ENCODE measurements around the gene UTS2R. TPM values are rescaled to one million over a fixed set of nuclear protein-coding genes. Genes with fewer than 3 reads are reported as not detected.

Gene UTS2R
- polyA plus RNA-seq, 1 of the 3 experiments (the other 2 are of a cell fraction): not detected

- ChIA-PET POLR2A (no interaction called here), CTCF (interaction anchor here (1.0 to 11.3 kb wide), 10 partner anchors 9 to 108 kb away, joined by 3 to 76 read pairs (median 6); partner anchors contain the start of genes HEXD and TEX19)
Observed at GRCh38 chr17:82408938-82409318, 37.4 kb downstream of the UTS2R start.

GRCh38 chr17:82410014-82410716 lies 38.6 kb downstream of the UTS2R start:
- H3K9me3 ChIP-seq: no peaks in the 10 kb centered on the region
- no peak overlapping the region for H3K27ac ChIP-seq (ENCODE audit: low read depth in 2 of 2, low read length in 1 of 2)
- peaks cover 8% of the 10 kb centered on the region; the same call in 1 of the 2 replicates for H3K79me2 ChIP-seq (ENCODE audit: insufficient read depth)
- WGBS (ENCODE audit: low lambda C conversion rate): 91% methylated on average over 11 of the region's 14 CpGs
- ChIA-PET POLR2A (interaction anchor here (0.6 kb wide), 1 partner anchor 12 kb away, joined by 3 read pairs; no protein-coding TSS in a partner anchor), CTCF (interaction anchor here (0.9 to 11.3 kb wide), 10 partner anchors 10 to 110 kb away, joined by 3 to 76 read pairs (median 5); partner anchors contain the start of gene TEX19)
- H3F3A ChIP-seq (replicated peaks; ENCODE audit: insufficient read depth): peaks cover 10% of the 10 kb centered on the region
- no peak overlapping the region for H2AFZ ChIP-seq (ENCODE audit: low read depth)
- TF ChIP-seq CTCF (IDR thresholded peaks at IDR 0.05): no peak
- TF ChIP-seq TAF1 (IDR thresholded peaks at IDR 0.05; ENCODE audit: borderline replicate concordance, low read depth, low read length): no peak
- TF ChIP-seq RFX5 (IDR thresholded peaks at IDR 0.05; ENCODE audit: low read length): no peak
- TF ChIP-seq RCOR1 (IDR thresholded peaks at IDR 0.05; ENCODE audit: low read length): no peak
- H3K27me3 ChIP-seq (ENCODE audit: insufficient read depth): no peaks in the 10 kb centered on the region
- no peak for DNase-seq
- H3K9ac ChIP-seq: no peak overlapping the region
- H3K4me2 ChIP-seq: no peak overlapping the region
- H3K36me3 ChIP-seq (replicated peaks in 1 of 2; ENCODE audit: control insufficient read depth in 1 of 2, insufficient read depth in 2 of 2, low read length in 1 of 2): peaks cover 0 to 1% of the 10 kb centered on the region in 2 experiments
- H3K4me3 ChIP-seq (ENCODE audit: low read depth in 2 of 2, low read length in 1 of 2): no peak overlapping the region
- H3K9me2 ChIP-seq: no peaks in the 10 kb centered on the region
- H4K20me1 ChIP-seq (ENCODE audit: insufficient read depth): peaks cover 33% of the 10 kb centered on the region
- H3K4me1 ChIP-seq (ENCODE audit: control insufficient read depth in 1 of 2, insufficient read depth in 2 of 2, low read depth in 1 of 2, low read length in 1 of 2): peaks cover 0 to 10% of the 10 kb centered on the region in 2 experiments; a peak in 1 of 4 replicates

More at GRCh38 chr17:82408938-82409318, 37.4 kb downstream of the UTS2R start:
- no peak overlapping the region for H3K27ac ChIP-seq (ENCODE audit: low read depth in 2 of 2, low read length in 1 of 2)
- H3K9ac ChIP-seq: no peak overlapping the region
- peaks cover 4% of the 10 kb centered on the region; the same call in 1 of the 2 replicates for H3K79me2 ChIP-seq (ENCODE audit: insufficient read depth)
- H3K27me3 ChIP-seq (ENCODE audit: insufficient read depth): no peaks in the 10 kb centered on the region
- no peaks in the 10 kb centered on the region for H3K9me3 ChIP-seq
- no peak for DNase-seq
- H4K20me1 ChIP-seq (ENCODE audit: insufficient read depth): peaks cover 21% of the 10 kb centered on the region
- TF ChIP-seq JUND (IDR thresholded peaks at IDR 0.05): no peak
- TF ChIP-seq USF1 (IDR thresholded peaks at IDR 0.05; ENCODE audit: borderline replicate concordance, low read depth): no peak
- no peak for TF ChIP-seq RCOR1 (IDR thresholded peaks at IDR 0.05; ENCODE audit: low read length)
- TF ChIP-seq ELF1 (IDR thresholded peaks at IDR 0.05): no peak
- TF ChIP-seq RFX5 (IDR thresholded peaks at IDR 0.05; ENCODE audit: low read length): no peak
- no peak for TF ChIP-seq FOXJ3 (CRISPR knock-in tag; IDR thresholded peaks at IDR 0.05)
- TF ChIP-seq FOSL2 (IDR thresholded peaks at IDR 0.05; ENCODE audit: borderline replicate concordance, low read depth): no peak
- TF ChIP-seq NFIC (IDR thresholded peaks at IDR 0.05; ENCODE audit: borderline replicate concordance): no peak
- TF ChIP-seq RAD21 (IDR thresholded peaks at IDR 0.05; ENCODE audit: low read length): no peak
- TF ChIP-seq CHD2 (IDR thresholded peaks at IDR 0.05; ENCODE audit: low read length, partially characterized antibody): no peak
- no peak for TF ChIP-seq NRF1 (IDR thresholded peaks at IDR 0.05; ENCODE audit: low read depth, low read length)
- no peak for TF ChIP-seq POLR2AphosphoS5 (IDR thresholded peaks at IDR 0.05; ENCODE audit: low read depth, low read length)
- no peak for TF ChIP-seq MEF2A (IDR thresholded peaks at IDR 0.05; ENCODE audit: borderline replicate concordance, low read depth)
- no peak overlapping the region for H3K4me2 ChIP-seq
- H3K4me1 ChIP-seq (ENCODE audit: control insufficient read depth in 1 of 2, insufficient read depth in 2 of 2, low read depth in 1 of 2, low read length in 1 of 2): peaks cover 0 to 10% of the 10 kb centered on the region in 2 experiments; a peak in 1 of 4 replicates
- WGBS (ENCODE audit: low lambda C conversion rate): 95% methylated on average over 21 of the region's 21 CpGs
- H3K4me3 ChIP-seq (ENCODE audit: low read depth in 2 of 2, low read length in 1 of 2): no peak overlapping the region
- H3K36me3 ChIP-seq (replicated peaks in 1 of 2; ENCODE audit: control insufficient read depth in 1 of 2, insufficient read depth in 2 of 2, low read length in 1 of 2): no peaks in the 10 kb centered on the region
- H3K9me2 ChIP-seq: no peaks in the 10 kb centered on the region
- H3F3A ChIP-seq (replicated peaks; ENCODE audit: insufficient read depth): peaks cover 10% of the 10 kb centered on the region
- H2AFZ ChIP-seq (ENCODE audit: low read depth): no peak overlapping the region
